NCI-H2196 (cell line): ENCODE results near the gene KCNK3.
A peak's percentile ranks its signal among the peaks of the same experiment; 100 is the strongest.
"Not testable (repeated sequence)": the region's sequence is repeated elsewhere in the genome, so short reads cannot be mapped to it uniquely, and the experiment has no call there.

ENCODE experiments used
- DNase-seq: peaks from one replicate; lab custom pipeline; 2025; ENCODE audit not compliant: unreplicated experiment; lab: John Stamatoyannopoulos, UW

The KCNK3 gene

DNA sequence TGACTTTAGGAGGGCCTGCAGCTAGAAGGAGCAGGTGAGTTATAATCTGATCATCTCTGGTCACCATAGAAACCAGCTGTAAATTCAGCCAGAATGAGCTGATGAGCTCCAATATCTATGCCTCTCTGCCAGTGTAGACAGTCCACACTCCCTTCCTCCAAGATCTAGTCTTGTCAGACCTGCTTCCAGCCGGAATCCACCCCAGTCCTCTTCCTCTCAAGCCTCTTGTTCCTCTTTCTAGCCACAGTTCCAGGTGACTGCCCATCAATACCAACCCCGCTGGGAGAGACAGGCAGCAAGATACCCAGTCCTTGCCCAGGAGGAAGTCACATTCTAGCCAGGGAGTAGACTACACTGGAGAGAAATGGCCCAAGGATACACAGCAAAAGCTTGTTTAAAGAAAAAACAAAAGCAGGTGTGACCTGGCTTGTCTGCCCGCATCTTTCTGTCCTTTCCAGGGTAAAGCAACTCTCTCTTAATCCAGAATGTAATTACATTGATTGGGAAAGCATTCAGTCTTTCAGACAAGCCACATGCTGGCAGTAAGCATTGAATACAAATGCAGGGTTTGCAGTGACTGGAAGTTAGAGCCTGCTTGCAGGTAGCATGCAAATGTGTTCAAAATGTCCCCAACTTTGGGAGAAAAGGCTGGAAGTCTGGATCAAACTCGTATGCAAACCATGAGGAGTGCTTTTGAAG, 62.6 kb downstream of the KCNK3 start:
- peak; percentile 20 for DNase-seq

DNA sequence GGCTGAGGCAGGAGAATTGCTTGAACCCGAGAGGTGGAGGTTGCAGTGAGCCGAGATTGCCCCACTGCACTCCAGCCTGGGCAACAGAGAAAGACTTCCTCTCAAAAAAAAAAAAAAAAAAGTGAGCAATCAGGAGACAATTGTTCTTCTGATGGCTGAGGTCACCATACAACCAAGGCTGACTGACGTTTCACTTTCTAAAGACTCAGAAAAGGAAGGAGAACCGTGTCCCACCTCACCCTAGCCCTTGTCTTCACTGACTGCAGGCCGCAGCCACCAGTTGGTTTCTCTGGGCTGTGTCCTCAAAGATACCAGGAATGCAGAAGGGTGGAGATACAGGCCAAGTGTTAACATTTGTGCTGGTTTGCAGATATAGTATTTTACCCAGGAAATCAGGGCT, 63.8 kb downstream of the KCNK3 start:
- no peak for DNase-seq

DNA sequence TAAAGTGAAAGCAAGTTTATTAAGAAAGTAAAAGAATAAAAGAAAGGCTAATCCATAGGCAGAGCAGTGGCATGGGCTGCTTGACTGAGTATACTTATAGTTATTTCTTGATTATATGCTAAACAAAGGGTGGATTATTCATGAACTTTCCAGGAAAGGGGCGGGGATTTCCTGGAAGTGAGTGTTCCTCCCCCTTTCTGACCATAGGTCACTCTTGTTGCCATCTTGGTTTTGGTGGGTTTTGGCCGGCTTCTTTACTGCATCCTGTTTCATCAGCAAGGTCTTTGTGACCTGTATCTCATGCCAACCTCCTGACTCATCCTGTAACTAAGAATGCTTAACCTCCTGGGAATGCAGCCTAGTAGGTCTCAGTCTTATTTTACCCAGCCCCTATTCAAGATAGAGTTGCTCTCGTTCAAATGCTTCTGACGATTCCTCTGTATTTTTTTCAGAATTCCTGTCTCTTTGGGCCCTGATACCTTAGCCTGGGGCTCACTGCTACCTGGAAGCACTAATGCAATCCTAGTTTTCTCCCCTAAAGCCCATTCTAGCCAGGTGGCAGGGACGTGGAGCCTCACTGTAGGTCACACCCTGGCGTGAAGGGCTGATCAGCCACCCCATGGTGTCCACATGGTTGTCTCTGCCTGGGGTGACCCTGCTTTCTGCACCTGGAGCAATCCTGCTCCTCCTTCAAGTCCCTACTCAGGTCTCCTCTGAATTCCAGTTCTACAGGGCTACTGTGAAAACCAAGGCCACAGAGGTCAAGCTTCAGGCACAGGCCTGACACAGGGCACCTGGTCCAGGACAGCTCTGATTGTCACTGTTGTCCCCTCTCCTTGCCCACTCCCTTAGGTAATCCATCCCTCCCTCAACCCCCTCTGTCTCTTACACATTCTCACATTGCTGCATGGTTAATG, 65.6 kb downstream of the KCNK3 start:
- peak; percentile 55 for DNase-seq

DNA sequence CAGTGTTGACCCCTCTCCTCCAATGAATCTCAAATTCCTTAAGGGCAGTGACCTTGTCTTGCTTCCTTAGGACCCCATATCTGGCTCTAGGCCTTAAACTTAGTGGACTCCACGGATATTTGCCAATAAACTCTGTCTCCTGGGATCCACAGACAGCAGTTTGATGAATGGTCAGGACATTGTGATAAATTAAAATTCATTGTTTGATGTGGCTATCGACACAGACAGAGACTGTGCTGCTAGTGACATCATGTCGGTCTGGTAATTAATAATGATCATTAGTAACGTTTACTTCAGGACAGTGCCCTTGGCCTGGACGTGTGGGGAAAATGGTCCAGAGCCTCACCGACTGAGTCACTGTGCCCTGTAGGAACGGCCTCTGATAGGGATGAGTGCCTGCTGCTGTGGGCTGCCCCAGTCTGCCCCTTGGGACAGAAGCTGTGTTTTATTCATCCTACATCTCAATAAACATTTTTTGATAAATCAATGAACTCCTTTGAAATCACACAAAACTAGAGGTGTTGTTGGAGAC, 66.3 kb downstream of the KCNK3 start:
- DNase-seq = no peak

DNA sequence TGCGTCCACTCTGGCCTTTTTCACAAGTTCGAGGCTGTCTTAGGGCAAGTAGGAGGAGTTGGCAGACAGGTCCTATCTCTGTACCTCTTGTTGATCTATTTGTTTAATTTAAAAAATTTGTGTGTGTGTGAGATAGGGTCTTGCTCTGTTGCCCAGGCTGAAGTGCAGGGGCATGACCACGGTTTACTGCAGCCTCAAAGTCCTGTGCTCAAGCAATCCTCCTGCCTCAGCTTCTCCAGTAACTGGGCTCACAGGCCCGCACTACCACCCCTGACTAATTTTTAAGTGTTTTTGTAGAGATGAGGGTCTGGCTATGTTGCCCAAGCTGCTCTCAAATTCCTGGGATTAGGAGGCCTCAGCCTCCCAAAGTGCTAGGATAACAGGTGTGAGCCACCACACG, 67.3 kb downstream of the KCNK3 start:
- DNase-seq = no peak

DNA sequence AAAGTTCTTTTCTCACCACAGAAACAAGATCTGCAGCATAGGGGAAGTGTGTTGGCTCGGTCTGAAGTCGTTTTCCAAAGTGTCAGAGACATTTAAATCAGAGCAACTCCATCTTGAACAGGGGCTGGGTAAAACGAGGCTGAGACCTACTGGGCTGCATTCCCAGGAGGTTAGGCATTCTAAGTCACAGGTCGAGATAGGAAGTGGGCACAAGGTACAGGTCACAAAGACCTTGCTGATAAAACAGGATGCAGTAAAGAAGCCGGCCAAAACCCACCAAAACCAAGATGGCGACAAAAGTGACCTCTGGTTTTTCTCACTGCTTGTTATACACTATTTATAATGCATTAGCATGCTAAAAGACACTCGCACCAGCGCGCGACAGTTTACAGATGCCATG, 68.5 kb downstream of the KCNK3 start:
- not testable (repeated sequence) for DNase-seq

DNA sequence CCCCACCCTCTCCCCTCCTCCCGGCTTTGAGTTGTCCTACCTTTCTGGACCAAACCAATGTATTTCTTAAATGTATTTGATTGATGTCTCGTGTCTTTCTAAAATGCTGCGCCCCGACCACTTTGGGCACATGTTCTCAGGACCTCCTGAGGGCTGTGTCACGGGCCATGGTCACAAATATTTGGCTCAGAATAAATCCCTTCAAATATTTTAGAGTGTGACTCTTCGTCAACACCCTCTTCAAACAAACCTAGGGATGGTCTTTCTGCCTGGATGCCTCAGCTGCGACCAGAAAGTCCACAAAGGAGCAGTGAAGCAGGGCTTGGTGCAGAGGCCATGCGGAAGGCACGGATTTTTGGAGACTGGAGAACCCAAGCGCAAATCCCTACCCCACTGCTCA, 70.5 kb downstream of the KCNK3 start:
- DNase-seq = no peak

DNA sequence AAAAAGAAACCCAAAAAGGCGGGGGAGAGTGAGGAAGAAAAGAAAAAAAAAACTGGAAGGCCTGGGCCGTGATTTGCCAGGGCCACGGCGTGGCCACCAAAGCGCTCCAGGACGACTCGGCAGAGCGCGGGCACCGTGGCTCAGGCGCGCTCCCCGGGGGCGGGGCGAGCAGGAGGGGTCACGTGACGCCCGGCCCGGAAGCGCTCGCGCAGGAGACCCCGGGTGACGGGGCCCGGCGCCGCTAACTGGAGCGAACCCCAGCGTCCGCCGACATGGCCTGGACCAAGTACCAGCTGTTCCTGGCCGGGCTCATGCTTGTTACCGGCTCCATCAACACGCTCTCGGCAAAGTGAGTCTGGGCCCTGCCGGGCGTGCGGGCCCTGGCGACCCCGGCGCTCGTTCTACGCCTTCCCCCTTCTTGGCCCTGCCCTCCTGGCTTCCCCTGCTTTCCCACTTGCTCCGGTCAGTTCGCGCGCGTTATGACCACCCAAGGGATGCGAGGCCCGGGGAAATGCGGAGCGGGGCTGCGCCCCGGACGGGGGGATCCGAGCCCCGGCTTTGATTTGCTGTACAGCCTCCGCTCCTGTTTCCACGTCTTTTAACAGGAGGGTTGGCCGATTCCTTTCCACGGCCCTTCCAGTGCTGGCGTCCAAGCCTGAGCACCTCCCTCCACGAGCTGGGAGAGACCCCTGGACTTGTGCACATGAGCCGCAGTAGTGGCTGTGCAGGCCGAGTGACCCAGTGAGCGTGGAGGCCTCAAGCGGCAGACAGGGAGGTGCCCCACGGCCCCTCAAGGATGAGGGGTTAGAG, 71.8 kb downstream of the KCNK3 start, which contains the start of gene SLC35F6:
Gene SLC35F6, plus strand, starts transcription at position 207 of the 810 bp plus-strand sequence. Its CDS starts 66 bp downstream, at position 273.
- peak; percentile 83 for DNase-seq

DNA sequence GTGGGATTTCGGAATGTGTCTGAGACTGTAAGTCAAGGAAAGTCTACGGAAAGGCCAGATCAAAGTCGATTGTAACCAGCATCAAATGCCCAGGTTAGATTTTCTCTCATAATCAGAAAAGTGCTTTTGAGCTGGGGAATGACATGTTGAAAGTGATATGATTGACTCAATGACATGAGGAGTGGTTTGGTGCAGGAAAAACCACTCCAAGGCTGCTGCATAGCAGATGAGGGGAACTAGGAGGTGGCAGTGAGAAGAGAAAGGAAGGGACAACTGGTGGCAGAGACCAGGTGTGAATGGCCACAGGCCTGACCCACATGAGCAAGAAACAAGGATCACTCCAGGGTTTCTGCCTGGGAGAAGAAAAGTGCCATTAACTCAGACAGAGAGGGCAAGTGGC, 72.4 kb downstream of the KCNK3 start:
- no peak for DNase-seq

DNA sequence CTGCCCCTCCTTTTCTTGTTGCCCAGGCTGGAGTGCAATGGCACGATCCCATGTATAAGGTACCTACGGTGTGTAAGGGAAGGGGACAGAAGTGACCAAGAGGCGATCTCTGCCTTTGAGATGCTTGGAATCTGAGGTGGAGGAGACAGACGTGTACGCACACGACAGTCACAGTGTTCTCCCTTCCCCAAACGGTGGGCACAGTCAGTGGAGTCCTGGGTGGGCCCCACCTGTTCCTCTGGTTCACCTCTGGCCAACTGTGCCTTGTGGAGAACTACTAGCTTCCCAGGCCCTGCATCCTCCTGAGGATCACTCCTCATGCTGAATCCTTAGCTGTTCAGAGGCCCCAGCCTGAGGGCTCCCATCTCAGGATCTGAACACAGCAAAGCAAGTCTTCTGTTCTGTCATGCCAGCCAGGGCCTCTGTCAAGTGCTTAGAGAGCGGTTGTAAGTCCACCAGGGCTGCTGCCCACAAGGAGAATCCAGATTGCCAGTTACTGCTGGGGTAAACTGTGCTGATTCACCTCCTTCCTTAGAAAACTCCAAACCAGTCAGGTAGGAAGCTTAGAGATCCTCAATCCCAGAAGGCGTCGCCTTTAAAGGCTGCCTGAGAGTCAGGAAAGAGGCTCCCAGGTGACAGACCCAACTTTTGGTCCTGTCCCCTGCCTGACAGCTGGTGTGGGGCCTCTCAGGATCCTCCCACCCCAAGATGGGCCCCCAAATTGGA, 73.1 kb downstream of the KCNK3 start:
- no peak for DNase-seq

DNA sequence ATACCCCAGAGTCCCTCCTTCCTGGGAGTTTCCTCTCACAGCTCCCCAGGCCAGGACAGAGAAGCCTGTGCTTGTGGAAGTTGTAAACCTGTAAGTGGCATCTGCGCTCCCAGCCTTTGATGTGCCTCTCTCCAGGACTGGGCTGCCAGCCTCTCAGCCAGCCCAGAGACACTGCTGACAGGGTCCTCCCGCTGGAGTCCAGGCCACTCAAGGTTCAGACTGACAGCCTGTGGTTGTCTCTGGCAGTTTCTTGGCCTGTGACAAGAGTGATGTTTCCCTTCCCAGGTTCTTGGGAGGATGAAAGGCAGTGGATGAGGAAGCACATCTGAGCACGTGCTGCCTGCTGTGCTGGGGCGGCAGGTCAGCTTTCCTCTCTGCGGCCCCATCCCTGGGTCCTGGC, 74.6 kb downstream of the KCNK3 start:
- no peak for DNase-seq

DNA sequence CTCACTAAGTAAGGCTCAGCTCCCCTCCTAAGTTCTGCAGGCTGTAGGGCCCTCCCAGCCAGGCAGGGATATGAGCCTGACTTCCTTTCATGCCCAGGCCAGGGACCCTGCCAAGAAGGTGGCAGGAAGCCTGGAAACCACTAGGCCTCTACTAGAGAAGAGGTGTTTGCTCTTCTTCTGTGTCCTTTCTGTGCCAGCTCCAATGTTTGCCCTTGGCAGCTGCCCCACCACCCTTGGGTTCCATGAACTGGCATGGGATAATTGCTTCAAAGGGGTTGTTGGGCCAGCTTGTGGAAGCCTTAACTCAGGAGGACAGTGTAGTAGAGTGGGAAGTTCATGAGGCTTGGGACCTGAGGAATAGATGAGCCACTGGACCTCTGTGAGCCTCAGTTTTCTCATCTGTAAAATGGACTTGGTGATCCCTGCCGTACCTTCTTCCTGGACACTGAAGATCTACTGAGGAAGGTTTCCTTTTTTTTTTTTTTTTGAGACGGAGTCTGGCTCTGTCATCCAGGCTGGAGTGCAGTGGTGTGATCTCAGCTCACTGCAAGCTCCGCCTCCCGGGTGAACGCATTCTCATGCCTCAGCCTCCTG, 75.5 kb downstream of the KCNK3 start:
- peak; percentile 55 for DNase-seq

DNA sequence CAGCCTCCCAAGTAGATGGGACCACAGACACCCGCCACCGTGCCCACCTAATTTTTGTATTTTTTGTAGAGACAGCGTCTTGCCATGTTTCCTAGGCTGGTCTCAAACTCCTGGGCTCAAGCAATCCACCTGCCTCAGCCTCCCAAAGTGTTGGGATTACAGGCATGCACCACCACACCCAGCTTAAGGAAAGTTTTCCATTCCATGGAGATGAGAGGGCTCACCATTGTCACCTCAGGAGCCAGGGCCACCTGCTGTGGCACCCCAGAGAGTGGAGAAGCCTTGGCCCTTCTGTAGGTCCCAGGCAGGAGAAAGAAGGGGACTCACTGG, 76.2 kb downstream of the KCNK3 start:
- no peak for DNase-seq

DNA sequence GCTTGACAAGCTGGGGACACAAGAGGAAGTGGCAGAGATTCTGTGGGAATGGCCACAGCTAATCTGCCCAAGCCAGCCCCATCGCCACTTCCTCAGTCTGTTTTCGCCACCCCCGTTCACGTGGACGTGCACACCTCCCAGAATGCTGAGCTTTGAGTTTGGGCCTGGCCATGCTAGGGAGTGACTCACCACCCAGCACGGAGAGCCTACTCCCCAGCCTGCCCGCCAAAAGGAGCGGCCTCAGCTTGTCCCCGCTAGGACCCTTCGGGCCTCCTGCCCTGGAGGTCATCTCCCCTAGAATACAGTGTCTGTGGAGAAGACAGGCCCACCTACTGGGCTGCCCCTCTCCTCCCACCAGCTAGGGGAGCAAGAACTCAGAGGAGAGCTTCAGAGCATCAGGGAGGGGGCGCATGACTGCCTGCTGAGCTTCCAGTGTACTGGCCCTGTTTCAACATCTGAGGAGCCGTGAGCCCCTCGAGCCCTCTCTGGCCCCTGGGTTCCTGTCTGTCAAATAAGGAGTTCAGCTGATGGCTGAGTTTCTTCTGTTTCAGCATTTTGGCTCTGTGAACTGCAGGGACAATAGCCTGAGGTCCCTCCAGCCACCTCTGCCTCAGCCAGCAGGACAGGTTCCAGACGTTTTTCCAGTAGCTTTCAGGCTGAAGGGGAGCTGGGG, 76.7 kb downstream of the KCNK3 start:
- DNase-seq = no peak

DNA sequence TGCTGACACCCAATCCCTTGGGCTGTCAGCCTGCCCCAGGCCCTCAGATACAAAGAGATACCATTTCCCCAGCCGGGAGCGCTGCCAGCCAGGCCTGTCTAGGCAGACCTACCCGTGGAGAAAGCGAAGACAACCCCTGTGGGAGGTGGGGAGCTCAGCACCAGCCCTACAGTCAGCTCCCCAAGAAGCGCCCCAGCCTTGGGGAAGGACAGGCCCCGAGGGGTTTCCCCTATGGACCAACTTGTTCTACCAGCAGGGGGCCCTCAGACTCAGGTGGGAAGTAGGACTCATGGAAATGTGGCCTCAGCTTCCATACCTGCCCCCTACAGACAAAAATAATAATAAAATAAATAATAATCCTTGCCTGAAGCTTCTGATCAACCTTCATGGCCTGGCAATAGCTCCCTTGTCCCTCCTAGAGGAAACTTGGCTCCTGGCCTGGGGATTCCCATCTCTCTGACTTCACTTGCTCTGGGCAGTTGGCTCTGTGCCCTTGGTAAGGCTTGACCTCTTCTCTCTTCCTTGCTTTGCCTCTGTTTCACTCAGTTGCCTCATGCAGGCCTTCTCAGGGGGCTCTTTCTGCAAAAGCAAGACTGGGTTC, 78.6 kb downstream of the KCNK3 start:
- DNase-seq = peak; percentile 88

DNA sequence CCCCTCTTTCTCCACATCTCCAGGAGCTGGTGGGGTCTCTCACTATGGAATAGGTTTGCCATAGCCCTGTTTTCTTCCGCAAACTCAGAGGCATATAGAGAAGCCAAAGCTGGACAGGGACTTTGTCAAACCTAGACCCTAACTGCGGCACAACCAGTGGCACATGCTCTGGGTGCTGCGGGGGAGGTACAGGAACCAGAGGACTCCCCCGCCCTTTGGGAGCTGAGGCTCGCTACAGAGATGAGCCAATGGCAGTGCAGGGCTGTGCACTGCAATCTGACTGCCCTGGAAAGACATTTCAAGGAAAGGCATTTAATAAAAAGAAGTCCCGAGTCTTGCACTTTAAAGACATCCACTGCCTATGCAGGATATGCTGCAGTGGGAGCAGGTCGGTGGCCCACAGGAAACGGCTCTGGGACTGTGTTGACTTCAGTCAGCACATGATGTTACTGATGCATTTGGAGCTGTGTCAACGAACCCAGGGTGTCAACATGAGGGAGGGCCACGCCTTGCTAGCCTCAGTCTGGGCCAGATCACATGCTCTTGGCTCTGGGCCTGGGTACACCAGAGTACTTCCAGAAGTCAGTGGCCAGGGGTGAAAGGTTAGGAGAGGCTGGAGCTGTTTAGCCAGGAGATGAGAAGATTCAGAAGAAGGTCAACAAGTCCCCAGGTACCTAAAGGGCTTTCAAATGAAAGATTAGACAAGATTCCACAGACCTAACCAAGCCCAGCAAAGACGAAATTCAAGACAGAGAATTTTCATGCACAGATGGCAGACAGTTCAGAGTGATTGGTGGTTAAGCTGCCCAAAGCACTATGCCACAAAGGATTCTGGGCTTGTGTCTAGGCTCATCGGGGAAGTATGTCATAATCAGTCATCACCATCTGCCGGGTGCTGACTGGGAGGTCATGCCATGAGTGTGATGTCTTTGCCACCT, 79.8 kb downstream of the KCNK3 start:
- DNase-seq = peak; percentile 93

DNA sequence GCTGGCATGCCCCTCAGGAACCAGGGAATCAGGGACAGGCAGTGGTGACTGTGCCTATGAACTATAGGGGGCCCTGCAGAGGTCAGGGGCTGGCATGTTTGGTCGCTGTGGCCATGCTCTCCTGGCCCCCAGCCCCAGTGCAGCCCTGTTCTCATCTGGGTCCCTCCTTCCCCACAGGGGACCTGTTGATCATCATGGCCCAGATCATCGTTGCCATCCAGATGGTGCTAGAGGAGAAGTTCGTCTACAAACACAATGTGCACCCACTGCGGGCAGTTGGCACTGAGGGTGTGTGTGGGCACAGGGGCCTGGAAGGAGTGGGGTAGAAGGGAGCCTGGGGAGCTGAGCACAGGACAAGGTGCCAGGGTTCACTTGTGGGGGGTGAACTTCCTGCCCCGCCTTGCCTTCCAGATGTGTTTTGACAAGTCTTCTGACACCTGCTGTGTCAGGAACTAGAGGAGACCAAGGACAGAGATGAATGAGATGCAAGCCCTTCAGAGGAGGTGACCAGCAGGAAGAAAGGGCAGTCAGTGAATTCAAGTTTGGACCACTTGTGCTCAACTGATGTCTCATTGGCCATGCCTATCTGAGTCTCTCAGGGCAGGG, 83.8 kb downstream of the KCNK3 start:
- no peak for DNase-seq

DNA sequence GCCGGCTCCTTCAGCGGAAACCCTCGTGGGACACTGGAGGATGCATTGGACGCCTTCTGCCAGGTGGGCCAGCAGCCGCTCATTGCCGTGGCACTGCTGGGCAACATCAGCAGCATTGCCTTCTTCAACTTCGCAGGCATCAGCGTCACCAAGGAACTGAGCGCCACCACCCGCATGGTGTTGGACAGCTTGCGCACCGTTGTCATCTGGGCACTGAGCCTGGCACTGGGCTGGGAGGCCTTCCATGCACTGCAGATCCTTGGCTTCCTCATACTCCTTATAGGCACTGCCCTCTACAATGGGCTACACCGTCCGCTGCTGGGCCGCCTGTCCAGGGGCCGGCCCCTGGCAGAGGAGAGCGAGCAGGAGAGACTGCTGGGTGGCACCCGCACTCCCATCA, 85.6 kb downstream of the KCNK3 start:
- no peak for DNase-seq
